HG03159 (cell line): ENCODE results near the gene RAF1.
"Not testable (repeated sequence)": the region's sequence is repeated elsewhere in the genome, so short reads cannot be mapped to it uniquely, and the experiment has no call there.

Experiments
- ATAC-seq: cut with Tn5 transposase; IDR thresholded peaks from one replicate; pipeline ENCODE4 v1.9.1; 2021; ENCODE audit warnings: mild to moderate bottlenecking, moderate library complexity; ENCODE audit not compliant: unreplicated experiment

RAF1 gene

GRCh38 chr3:12663936-12664908 lies at the start of gene RAF1:
TSS of gene RAF1 (minus strand) at chr3:12664117. CDS start at chr3:12618721, 45,396 bp downstream.
- peak; percentile 91 for ATAC-seq

- ATAC-seq = no peak
Measured at GRCh38 chr3:12710062-12710461, 46.1 kb upstream of the RAF1 start.

- no peak for ATAC-seq
Measured at GRCh38 chr3:12709334-12709733, 45.4 kb upstream of the RAF1 start.

GRCh38 chr3:12708584-12709192 lies 44.8 kb upstream of the RAF1 start:
- no peak for ATAC-seq

- ATAC-seq = no peak
Measured at GRCh38 chr3:12707449-12707848, 43.5 kb upstream of the RAF1 start.

GRCh38 chr3:12706504-12707253 lies 42.8 kb upstream of the RAF1 start:
- peak; percentile 95 for ATAC-seq

- ATAC-seq = no peak
Measured at GRCh38 chr3:12705981-12706380, 42.1 kb upstream of the RAF1 start.

GRCh38 chr3:12705374-12705926 lies 41.5 kb upstream of the RAF1 start:
- no peak for ATAC-seq

GRCh38 chr3:12702501-12702900 lies 38.6 kb upstream of the RAF1 start:
- ATAC-seq = no peak

GRCh38 chr3:12701601-12702000 lies 37.7 kb upstream of the RAF1 start:
- not testable (repeated sequence) for ATAC-seq

GRCh38 chr3:12700800-12701199 lies 36.9 kb upstream of the RAF1 start:
- no peak for ATAC-seq

- no peak for ATAC-seq
Measured at GRCh38 chr3:12695916-12696315, 32.0 kb upstream of the RAF1 start.

GRCh38 chr3:12695112-12695511 lies 31.2 kb upstream of the RAF1 start:
- no peak for ATAC-seq

- no peak for ATAC-seq
Measured at GRCh38 chr3:12692444-12692843, 28.5 kb upstream of the RAF1 start.

GRCh38 chr3:12689997-12690711 lies 26.2 kb upstream of the RAF1 start:
- no peak for ATAC-seq

- no peak for ATAC-seq
Measured at GRCh38 chr3:12687948-12688347, 24.0 kb upstream of the RAF1 start.

GRCh38 chr3:12686096-12686495 lies 22.2 kb upstream of the RAF1 start:
- ATAC-seq = no peak

GRCh38 chr3:12681943-12682390 lies 18.1 kb upstream of the RAF1 start:
- ATAC-seq = no peak

GRCh38 chr3:12681089-12681942 lies 17.4 kb upstream of the RAF1 start:
- no peak for ATAC-seq
